GM12873 (cell line): ENCODE data around the gene ZNF580.

Experiments used
- CTCF ChIP-seq: IDR thresholded peaks from 2 replicates; pipeline ENCODE4 v1.5.1; 2012; ENCODE audit warnings: low read depth, mild to moderate bottlenecking, moderate library complexity, low read length, control low read depth; ENCODE audit not compliant: insufficient read depth; ENCODE audit errors: missing control alignments

Gene ZNF580

GRCh38 chr19:55632463-55632834, 8.4 kb upstream of the ZNF580 start:
- TF ChIP-seq CTCF, result peak; percentile 78

DNA sequence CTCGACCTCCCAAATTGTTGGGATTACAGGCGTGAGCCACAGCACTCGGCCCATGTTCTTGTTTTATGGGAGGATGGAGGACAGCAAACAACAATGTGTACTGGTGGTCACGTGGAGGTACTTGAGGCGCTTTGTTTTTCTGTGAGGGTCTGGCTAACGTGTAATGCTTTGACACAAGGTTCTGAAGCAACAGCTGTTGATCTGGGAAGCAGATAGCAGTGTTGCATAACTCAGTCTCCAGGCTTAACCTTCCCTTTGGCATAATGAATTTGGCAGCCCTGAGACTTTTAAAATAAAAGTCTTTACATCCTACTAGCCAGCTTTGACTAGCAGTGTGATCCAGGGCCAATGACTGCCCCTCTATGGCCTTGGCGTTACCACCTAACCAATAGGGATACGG, 6.9 kb upstream of the ZNF580 start:
- TF ChIP-seq CTCF, result no peak

DNA sequence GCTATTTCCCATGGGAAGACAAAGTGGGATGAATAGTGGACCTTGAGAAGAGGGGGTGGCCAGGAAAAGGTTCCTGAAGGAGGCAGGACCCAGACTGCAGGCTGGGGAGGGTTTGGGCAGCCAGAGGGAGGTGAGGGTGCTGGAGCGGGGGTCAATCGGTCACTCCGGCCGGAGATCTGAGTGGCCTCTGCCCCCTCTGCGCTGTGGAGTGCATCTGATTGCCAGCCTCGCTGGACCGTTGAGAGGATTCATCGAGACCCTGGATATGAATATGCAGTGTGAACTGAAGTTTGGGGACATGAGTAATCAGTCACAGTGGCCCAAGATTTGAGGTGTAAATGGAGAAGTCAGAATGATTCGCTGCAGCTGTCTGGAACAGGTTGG, 5.5 kb upstream of the ZNF580 start:
- no peak for TF ChIP-seq CTCF

- no peak for TF ChIP-seq CTCF
These were observed 4.9 kb upstream of the ZNF580 start for GRCh38 chr19:55635856-55636440.

DNA sequence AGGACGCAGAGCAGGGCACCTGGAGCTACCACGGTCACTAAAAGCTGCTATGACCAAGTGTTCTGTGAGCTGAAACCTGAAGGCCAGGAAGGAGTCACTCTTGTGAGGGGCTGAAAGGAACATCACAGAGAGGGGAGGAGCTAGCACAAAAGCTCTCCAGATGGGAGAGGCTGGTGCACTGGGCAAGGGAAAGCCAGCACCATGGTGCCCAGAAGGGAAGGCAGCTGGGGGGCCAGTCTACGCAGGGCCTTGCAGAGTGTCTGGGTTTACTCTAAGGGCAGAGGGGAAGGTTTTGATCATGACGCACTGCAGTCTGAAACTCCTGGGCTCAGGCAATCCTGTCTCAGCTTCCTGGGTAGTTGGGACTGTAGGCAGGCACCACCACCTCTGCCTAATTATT, 4.1 kb upstream of the ZNF580 start:
- no peak for TF ChIP-seq CTCF

GRCh38 chr19:55637534-55637933, 3.3 kb upstream of the ZNF580 start:
- TF ChIP-seq CTCF, result no peak

DNA sequence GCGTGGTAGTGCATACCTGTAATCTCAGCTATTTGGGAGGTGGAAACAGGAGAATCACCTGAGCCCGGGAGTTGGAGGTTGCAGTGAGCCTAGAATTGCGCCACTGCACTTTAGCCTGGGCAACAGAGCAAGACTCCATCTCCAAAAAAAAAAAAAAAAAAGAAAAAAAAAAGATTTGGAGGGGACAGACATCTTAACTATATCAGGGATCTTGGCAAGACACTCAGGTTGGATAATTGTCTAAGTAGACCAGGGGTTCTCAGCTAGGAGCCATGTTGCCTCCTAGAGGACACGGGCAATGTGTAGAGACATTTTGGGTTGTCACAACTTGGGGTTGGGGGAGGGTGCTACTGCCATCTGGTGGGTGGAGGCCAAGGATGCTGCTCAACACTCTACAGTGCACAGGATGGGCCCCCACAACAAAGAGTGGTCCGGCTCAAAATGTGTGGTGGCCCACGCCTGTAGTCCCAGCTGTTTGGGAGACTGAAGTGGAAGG, 1.9 kb upstream of the ZNF580 start:
- TF ChIP-seq CTCF, result peak; percentile 69
